Measurements from ENCODE around the gene CCDC92B.

GRCh38 chr17:2784864-2785263 is 35.4 kb upstream of the CCDC92B start:
- TF ChIP-seq CTCF (IDR thresholded peaks at IDR 0.05; ENCODE audit: low read length) (no peak), EZH2 (IDR thresholded peaks at IDR 0.05; ENCODE audit: borderline replicate concordance, low read length) (no peak)
